Measurements from ENCODE around the gene MDN1. TPM values are rescaled to one million over a fixed set of nuclear protein-coding genes. Genes with fewer than 3 reads are reported as not detected.

Gene MDN1
- total and polyA plus RNA-seq, 2 of the 13 experiments (the other 11 are each of a cell fraction or from before 2014, with no cell fraction given) = 18.8 to 52.9 TPM

- Histone ChIP-seq H4K20me1 (ENCODE audit: insufficient read depth, low read length) (no peaks in the 10 kb centered on the region), H3K4me3 (replicated peaks in 1 of 3; ENCODE audit: insufficient read depth in 1 of 3, low read depth in 2 of 3, low read length in 3 of 3) (no peak overlapping the region), H2AFZ (ENCODE audit: low read length) (no peak overlapping the region), H3K79me2 (ENCODE audit: insufficient read depth, low read length) (no peaks in the 10 kb centered on the region), H3K9ac (ENCODE audit: insufficient read depth, low read depth, low read length) (no peak overlapping the region), H3K27me3 (ENCODE audit: control insufficient read depth in 1 of 2, insufficient read depth in 2 of 2, low read length in 2 of 2) (no peaks in the 10 kb centered on the region), H3K27ac (ENCODE audit: extremely low read length, insufficient read depth, low read length) (no peak overlapping the region), H3K9me3 (ENCODE audit: low read length) (no peaks in the 10 kb centered on the region), H3K36me3 (replicated peaks in 1 of 2; ENCODE audit: control insufficient read depth in 1 of 2, insufficient read depth in 2 of 2, low read length in 2 of 2) (peaks cover 13 to 40% of the 10 kb centered on the region in 2 experiments), H3K4me2 (ENCODE audit: low read depth, low read length) (no peak overlapping the region), H3K4me1 (ENCODE audit: insufficient read depth, low read length) (no peaks in the 10 kb centered on the region)
- WGBS (ENCODE audit: low lambda C conversion rate) = 97% methylated on average over 6 of the region's 6 CpGs
- in situ Hi-C loops (cut with HindIII; ENCODE audit: extremely low pct_ligation_motif_present, low pct_unique_long_range_greater_than_20kb) = no loop called here
- ATAC-seq (no peak), FAIRE-seq (no peak), DNase-seq (ENCODE audit: low spot score) (no peak)
- TF ChIP-seq MAFF (IDR thresholded peaks at IDR 0.05; ENCODE audit: low read depth, low read length) = peak; percentile 90
- peak; percentile 81 to 96 for TF ChIP-seq MAFK (conservative IDR thresholded peaks at IDR 0.05 in 1 of 2, IDR thresholded peaks at IDR 0.05 in 1 of 2; ENCODE audit: low read length in 2 of 2)
- TF ChIP-seq, protein P1, sequence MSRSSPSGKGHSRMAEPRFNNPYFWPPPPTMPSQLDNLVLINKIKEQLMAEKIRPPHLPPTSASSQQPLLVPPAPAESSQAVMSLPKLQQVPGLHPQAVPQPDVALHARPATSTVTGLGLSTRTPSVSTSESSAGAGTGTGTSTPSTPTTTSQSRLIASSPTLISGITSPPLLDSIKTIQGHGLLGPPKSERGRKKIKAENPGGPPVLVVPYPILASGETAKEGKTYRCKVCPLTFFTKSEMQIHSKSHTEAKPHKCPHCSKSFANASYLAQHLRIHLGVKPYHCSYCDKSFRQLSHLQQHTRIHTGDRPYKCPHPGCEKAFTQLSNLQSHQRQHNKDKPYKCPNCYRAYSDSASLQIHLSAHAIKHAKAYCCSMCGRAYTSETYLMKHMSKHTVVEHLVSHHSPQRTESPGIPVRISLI (CRISPR knock-in tag; IDR thresholded peaks at IDR 0.05; ENCODE audit: borderline replicate concordance) = no peak
- TF ChIP-seq JUNB (CRISPR knock-in tag; IDR thresholded peaks at IDR 0.05; ENCODE audit: borderline replicate concordance) = no peak
- TF ChIP-seq, protein P2, sequence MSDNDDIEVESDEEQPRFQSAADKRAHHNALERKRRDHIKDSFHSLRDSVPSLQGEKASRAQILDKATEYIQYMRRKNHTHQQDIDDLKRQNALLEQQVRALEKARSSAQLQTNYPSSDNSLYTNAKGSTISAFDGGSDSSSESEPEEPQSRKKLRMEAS (IDR thresholded peaks at IDR 0.05) = no peak
- ChIA-PET POLR2A (no interaction called here), CTCF (ENCODE audit: low intra/inter-chr PET ratio, low total read pairs) (no interaction called here)
- BruUV-seq (replicated peaks) = no TSS peak
- intact Hi-C loops (cut with micrococcal nuclease; ENCODE audit: unreplicated experiment) = no loop called here
These were observed 46.6 kb upstream of the MDN1 start for GRCh38 chr6:89866024-89866678.

DNA sequence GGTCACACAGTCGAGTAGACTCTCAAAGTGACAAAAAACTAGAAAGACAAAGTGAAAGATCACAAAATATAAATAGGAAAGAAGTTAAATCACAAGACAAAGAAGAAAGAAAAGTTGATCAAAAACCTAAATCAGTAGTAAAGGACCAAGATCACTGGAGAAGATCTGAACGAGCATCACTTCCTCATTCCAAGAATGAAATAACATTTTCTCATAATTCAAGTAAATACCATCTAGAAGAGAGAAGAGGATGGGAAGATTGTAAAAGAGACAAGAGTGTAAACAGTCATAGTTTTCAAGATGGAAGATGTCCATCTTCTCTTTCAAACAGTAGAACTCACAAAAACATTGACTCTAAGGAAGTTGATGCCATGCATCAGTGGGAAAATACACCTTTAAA lies 43.1 kb upstream of the MDN1 start:
- FAIRE-seq (no peak), ATAC-seq (no peak), DNase-seq (ENCODE audit: low spot score) (no peak)
- peaks cover 15 to 43% of the 10 kb centered on the region in 2 experiments for H3K36me3 ChIP-seq (replicated peaks in 1 of 2; ENCODE audit: control insufficient read depth in 1 of 2, insufficient read depth in 2 of 2, low read length in 2 of 2)
- ChIA-PET POLR2A (no interaction called here), CTCF (ENCODE audit: low intra/inter-chr PET ratio, low total read pairs) (no interaction called here)
- no peaks in the 10 kb centered on the region for H4K20me1 ChIP-seq (ENCODE audit: insufficient read depth, low read length)
- no peak overlapping the region for H3K4me2 ChIP-seq (ENCODE audit: low read depth, low read length)
- no peak overlapping the region for H3K9ac ChIP-seq (ENCODE audit: insufficient read depth, low read depth, low read length)
- TSS peak; percentile 45 for BruUV-seq (replicated peaks)
- no peak overlapping the region for H2AFZ ChIP-seq (ENCODE audit: low read length)
- WGBS (ENCODE audit: low lambda C conversion rate) = 96% methylated on average over 2 of the region's 2 CpGs
- no peaks in the 10 kb centered on the region for H3K79me2 ChIP-seq (ENCODE audit: insufficient read depth, low read length)
- H3K4me3 ChIP-seq (replicated peaks in 1 of 3; ENCODE audit: insufficient read depth in 1 of 3, low read depth in 2 of 3, low read length in 3 of 3) = no peak overlapping the region
- no peaks in the 10 kb centered on the region for H3K27me3 ChIP-seq (ENCODE audit: control insufficient read depth in 1 of 2, insufficient read depth in 2 of 2, low read length in 2 of 2)
- no peaks in the 10 kb centered on the region for H3K4me1 ChIP-seq (ENCODE audit: insufficient read depth, low read length)
- in situ Hi-C loops (cut with HindIII; ENCODE audit: extremely low pct_ligation_motif_present, low pct_unique_long_range_greater_than_20kb) = no loop called here
- H3K27ac ChIP-seq (ENCODE audit: extremely low read length, insufficient read depth, low read length) = no peak overlapping the region
- no peaks in the 10 kb centered on the region for H3K9me3 ChIP-seq (ENCODE audit: low read length)
- intact Hi-C loops (cut with micrococcal nuclease; ENCODE audit: unreplicated experiment) = no loop called here
- TF ChIP-seq NFE2 (CRISPR knock-in tag; IDR thresholded peaks at IDR 0.05) (no peak), LRRFIP1 (CRISPR knock-in tag; conservative IDR thresholded peaks at IDR 0.05) (no peak), ZNF264 (CRISPR knock-in tag; IDR thresholded peaks at IDR 0.05) (no peak), RBAK (CRISPR knock-in tag; IDR thresholded peaks at IDR 0.05) (no peak)
- TF ChIP-seq, protein P3, sequence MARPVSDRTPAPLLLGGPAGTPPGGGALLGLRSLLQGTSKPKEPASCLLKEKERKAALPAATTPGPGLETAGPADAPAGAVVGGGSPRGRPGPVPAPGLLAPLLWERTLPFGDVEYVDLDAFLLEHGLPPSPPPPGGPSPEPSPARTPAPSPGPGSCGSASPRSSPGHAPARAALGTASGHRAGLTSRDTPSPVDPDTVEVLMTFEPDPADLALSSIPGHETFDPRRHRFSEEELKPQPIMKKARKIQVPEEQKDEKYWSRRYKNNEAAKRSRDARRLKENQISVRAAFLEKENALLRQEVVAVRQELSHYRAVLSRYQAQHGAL (CRISPR knock-in tag; IDR thresholded peaks at IDR 0.05; ENCODE audit: not compliant biosample characterization) = no peak

All from HepG2 (cell line).